OCI-LY1 (cell line): ENCODE measurements around the gene ADGRL2.

Experiments
- H2AFZ ChIP-seq: fragments of 200-600 bp; sonication (generic), shearing (Covaris generic); 2 replicates; pipeline ENCODE4 v1.6.0; 2014; ENCODE audit warnings: antibody characterized with exemption, mild to moderate bottlenecking, low read length
- H3F3A ChIP-seq: fragments of 200-600 bp; sonication (generic), shearing (Covaris generic); 2 replicates; pipeline ENCODE4 v1.6.0; 2014; ENCODE audit warnings: mild to moderate bottlenecking, antibody characterized with exemption, low read length, moderate library complexity; ENCODE audit not compliant: insufficient read depth
- H3K27ac ChIP-seq: fragments of 200-600 bp; sonication (generic); 2 replicates; pipeline ENCODE4 v1.5.1; 2014; ENCODE audit warnings: low read length, mixed run types, mild to moderate bottlenecking, low read depth; ENCODE audit not compliant: poor library complexity, severe bottlenecking
- H3K27me3 ChIP-seq: fragments of 200-600 bp; sonication (generic); 2 replicates; pipeline ENCODE4 v1.6.0; 2014; ENCODE audit warnings: antibody characterized with exemption, mild to moderate bottlenecking, low read length, moderate library complexity; ENCODE audit not compliant: insufficient read depth
- H3K36me3 ChIP-seq: fragments of 200-600 bp; sonication (generic); 2 replicates; pipeline ENCODE4 v1.6.1; 2014; ENCODE audit warnings: mild to moderate bottlenecking, antibody characterized with exemption, low read length, moderate library complexity, mixed read lengths; ENCODE audit not compliant: insufficient read depth
- H3K4me1 ChIP-seq: fragments of 200-600 bp; sonication (generic); 2 replicates; pipeline ENCODE4 v1.5.1; 2014; ENCODE audit warnings: mild to moderate bottlenecking, low read length, moderate library complexity; ENCODE audit not compliant: insufficient read depth, severe bottlenecking
- H3K4me2 ChIP-seq: fragments of 200-600 bp; sonication (generic), shearing (Covaris generic); 2 replicates; pipeline ENCODE4 v1.6.1; 2014; ENCODE audit warnings: low read length
- H3K4me3 ChIP-seq: fragments of 200-600 bp; sonication (generic); 2 replicates; pipeline ENCODE4 v1.5.1; 2014; ENCODE audit warnings: low read length, low read depth, mild to moderate bottlenecking, mixed read lengths; ENCODE audit not compliant: poor library complexity, severe bottlenecking
- H3K79me2 ChIP-seq: fragments of 200-600 bp; shearing (Covaris generic); 2 replicates; pipeline ENCODE4 v1.6.1; 2016; ENCODE audit warnings: mixed run types, low read length, mixed read lengths; ENCODE audit not compliant: insufficient read depth
- H3K9ac ChIP-seq: fragments of 200-600 bp; sonication (generic), shearing (Covaris generic); 2 replicates; pipeline ENCODE4 v1.6.1; 2014; ENCODE audit warnings: mild to moderate bottlenecking, low read length, mixed read lengths
- H3K9me2 ChIP-seq: fragments of 200-600 bp; sonication (generic), shearing (Covaris generic); 2 replicates; pipeline ENCODE4 v1.6.1; 2014; ENCODE audit warnings: low read depth, mild to moderate bottlenecking, low read length, mixed read lengths
- H3K9me3 ChIP-seq: fragments of 200-600 bp; shearing (Covaris generic); 2 replicates; pipeline ENCODE4 v1.6.1; 2014; ENCODE audit warnings: low read length, mixed read lengths
- H4K20me1 ChIP-seq: fragments of 200-600 bp; sonication (generic), shearing (Covaris generic); 2 replicates; pipeline ENCODE4 v1.6.0; 2016; ENCODE audit warnings: mild to moderate bottlenecking, low read length; ENCODE audit not compliant: insufficient read depth
- CTCF ChIP-seq: fragments of 200-600 bp; sonication (generic), shearing (Covaris generic); IDR thresholded peaks from 2 replicates; pipeline ENCODE4 v1.5.1; 2017; ENCODE audit warnings: mild to moderate bottlenecking, antibody characterized with exemption, low read length, moderate library complexity, mixed read lengths
- EZH2 ChIP-seq: fragments of 200-600 bp; sonication (generic), shearing (Covaris generic); IDR thresholded peaks from 2 replicates; pipeline ENCODE4 v1.8.0; 2017; ENCODE audit warnings: borderline replicate concordance, mixed run types, mild to moderate bottlenecking, antibody characterized with exemption, low read length, moderate library complexity, mixed read lengths

Gene ADGRL2

GRCh38 chr1:81976539-81976938, 175.8 kb downstream of the ADGRL2 start:
- no peaks in the 10 kb centered on the region for H3K4me1 ChIP-seq
- H3K79me2 ChIP-seq, result no peaks in the 10 kb centered on the region
- no peak overlapping the region for H2AFZ ChIP-seq
- H3K4me3 ChIP-seq, result no peak overlapping the region
- H3K9me2 ChIP-seq, result no peaks in the 10 kb centered on the region
- TF ChIP-seq CTCF, result no peak
- no peak for TF ChIP-seq EZH2
- H3K27ac ChIP-seq, result no peak overlapping the region
- H3K36me3 ChIP-seq, result no peaks in the 10 kb centered on the region
- H4K20me1 ChIP-seq, result no peaks in the 10 kb centered on the region
- no peaks in the 10 kb centered on the region for H3K27me3 ChIP-seq
- H3K9me3 ChIP-seq, result no peaks in the 10 kb centered on the region
- H3K4me2 ChIP-seq, result no peak overlapping the region
- no peak overlapping the region for H3K9ac ChIP-seq
- H3F3A ChIP-seq, result no peaks in the 10 kb centered on the region

GRCh38 chr1:81978945-81979344, 178.2 kb downstream of the ADGRL2 start:
- H3K4me2 ChIP-seq, result no peak overlapping the region
- H3K4me1 ChIP-seq, result no peaks in the 10 kb centered on the region
- no peaks in the 10 kb centered on the region for H3K9me3 ChIP-seq
- H3K4me3 ChIP-seq, result no peak overlapping the region
- no peak overlapping the region for H3K27ac ChIP-seq
- H4K20me1 ChIP-seq, result no peaks in the 10 kb centered on the region
- no peaks in the 10 kb centered on the region for H3F3A ChIP-seq
- TF ChIP-seq CTCF (no peak), EZH2 (no peak)
- no peaks in the 10 kb centered on the region for H3K79me2 ChIP-seq
- no peaks in the 10 kb centered on the region for H3K36me3 ChIP-seq
- H3K9me2 ChIP-seq, result no peaks in the 10 kb centered on the region
- H3K9ac ChIP-seq, result no peak overlapping the region
- no peak overlapping the region for H2AFZ ChIP-seq
- no peaks in the 10 kb centered on the region for H3K27me3 ChIP-seq

GRCh38 chr1:81982523-81982922, 181.8 kb downstream of the ADGRL2 start:
- Histone ChIP-seq H4K20me1 (no peaks in the 10 kb centered on the region), H3K9me3 (no peaks in the 10 kb centered on the region), H3K9ac (no peak overlapping the region), H3K27ac (no peak overlapping the region), H3K27me3 (no peaks in the 10 kb centered on the region), H3K9me2 (no peaks in the 10 kb centered on the region), H3K79me2 (no peaks in the 10 kb centered on the region), H2AFZ (no peak overlapping the region), H3K4me3 (no peak overlapping the region), H3K4me2 (no peak overlapping the region), H3K4me1 (no peaks in the 10 kb centered on the region), H3F3A (no peaks in the 10 kb centered on the region), H3K36me3 (no peaks in the 10 kb centered on the region)
- TF ChIP-seq CTCF (no peak), EZH2 (no peak)
